IPS-NIHi11 (cell line): Measurements from ENCODE around the gene ATP2B2.
"Not testable (repeated sequence)": the region's sequence is repeated elsewhere in the genome, so short reads cannot be mapped to it uniquely, and the experiment has no call there.

Experiments used
- DNase-seq: peaks from one replicate; pipeline ENCODE4 v3.0.0; 2012; ENCODE audit warnings: mixed read lengths, low spot score

ATP2B2 gene

DNA sequence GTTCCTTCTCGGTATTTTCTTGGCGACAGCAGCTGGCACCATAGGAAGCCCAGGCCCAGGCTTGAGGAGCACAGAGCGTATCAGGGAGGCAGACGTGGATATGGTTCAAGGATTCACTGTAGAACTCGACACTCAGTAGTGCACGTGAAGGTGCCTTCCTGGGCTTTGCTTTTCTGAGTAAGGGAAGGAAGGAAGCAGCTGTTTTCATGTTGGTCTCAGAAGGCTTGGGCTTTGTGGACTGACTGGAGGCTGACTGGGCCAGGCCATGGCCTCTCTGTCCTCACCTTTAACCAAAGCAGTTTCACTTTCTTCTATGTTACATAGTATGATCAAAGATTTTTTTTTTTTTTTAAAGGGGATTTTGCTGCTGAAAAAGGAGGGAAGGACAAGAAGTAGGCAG is 205.7 kb downstream of the ATP2B2 start:
- DNase-seq: no peak

- DNase-seq: no peak
Measured at GRCh38 chr3:10299175-10299574, 206.2 kb downstream of the ATP2B2 start.

- DNase-seq: not testable (repeated sequence)
Measured at GRCh38 chr3:10298064-10298463, 207.3 kb downstream of the ATP2B2 start.

DNA sequence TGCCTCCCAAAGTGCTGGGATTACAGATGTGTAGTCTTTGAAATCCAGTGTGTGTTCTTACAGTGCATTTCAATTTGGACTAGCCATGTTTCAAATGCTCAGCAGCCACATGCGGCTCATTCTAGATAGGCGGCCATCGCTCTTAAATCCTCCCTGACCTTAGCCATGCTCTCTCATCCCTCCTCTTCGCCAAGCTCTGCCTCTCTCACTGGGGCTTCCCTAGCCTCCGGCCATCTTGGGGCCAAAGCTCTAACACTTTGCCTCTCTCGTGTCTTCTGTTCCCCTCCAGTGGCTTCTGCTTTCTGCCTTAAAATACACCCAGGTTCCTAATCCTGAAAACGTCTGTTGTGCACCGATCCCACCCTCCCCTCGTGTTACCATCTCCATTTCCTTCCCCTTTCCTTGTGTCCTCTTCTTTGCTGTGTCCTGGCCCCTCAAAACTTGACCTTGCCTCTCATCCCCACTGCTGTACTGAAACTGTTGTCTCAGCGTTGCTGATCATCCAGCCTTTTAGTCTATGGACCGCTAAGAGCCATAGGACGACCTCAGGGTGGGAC is 211.3 kb downstream of the ATP2B2 start:
- no peak for DNase-seq

DNA sequence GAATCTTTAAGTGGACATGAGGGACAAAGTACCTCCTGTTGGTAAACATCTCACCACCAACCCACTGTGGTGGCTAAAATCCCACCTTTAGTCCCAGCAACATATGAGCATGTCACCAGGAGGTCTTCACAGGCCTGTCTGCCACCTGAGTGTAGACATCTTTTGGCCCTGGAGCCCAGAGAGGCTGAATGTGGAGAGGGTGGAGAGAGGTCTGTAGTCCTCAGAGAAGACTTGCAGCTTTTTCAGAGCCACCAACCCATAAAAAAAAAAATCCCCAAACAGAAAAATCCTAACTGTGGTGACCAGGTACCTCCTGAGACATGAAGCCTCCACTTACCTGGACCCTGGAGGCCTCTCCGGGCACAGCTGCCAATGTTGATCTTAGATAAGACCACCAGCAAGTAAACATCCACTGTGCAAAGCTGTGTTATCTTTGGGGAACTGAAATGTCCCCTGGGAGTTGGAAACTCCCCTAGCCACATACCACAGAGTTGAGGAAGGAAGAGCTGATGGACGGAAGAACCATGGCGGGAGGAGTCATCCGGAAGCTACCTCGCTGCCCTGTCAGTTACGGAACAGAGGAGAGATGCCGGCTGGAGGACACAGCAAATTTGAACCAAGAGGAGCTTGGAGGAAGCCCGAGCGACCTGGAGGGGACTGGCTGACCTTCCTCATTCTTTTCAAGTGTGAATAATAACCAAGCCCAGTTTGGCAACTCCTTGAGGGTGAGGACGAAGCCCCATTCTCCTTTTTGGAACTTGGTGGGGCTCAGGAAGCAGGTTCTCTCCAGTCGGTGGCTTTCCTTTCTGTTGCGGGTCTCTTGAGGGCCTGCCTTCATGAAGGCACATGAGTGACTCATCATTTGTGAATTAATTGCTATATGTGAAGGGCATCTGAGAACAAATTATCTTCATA is 212.6 kb downstream of the ATP2B2 start, which contains the start of gene GHRL:
Gene GHRL, minus strand, starts transcription at position 443 of the 915 bp plus-strand sequence. CDS start 2,767 bp downstream, outside the sequence.
- DNase-seq: no peak

GRCh38 chr3:10291641-10292040 is 213.7 kb downstream of the ATP2B2 start:
- DNase-seq: no peak

GRCh38 chr3:10290481-10291176 is 214.8 kb downstream of the ATP2B2 start:
- DNase-seq: no peak

GRCh38 chr3:10289787-10290355 is 215.5 kb downstream of the ATP2B2 start:
- no peak for DNase-seq

- DNase-seq: no peak
Measured at GRCh38 chr3:10289077-10289476, 216.3 kb downstream of the ATP2B2 start.

DNA sequence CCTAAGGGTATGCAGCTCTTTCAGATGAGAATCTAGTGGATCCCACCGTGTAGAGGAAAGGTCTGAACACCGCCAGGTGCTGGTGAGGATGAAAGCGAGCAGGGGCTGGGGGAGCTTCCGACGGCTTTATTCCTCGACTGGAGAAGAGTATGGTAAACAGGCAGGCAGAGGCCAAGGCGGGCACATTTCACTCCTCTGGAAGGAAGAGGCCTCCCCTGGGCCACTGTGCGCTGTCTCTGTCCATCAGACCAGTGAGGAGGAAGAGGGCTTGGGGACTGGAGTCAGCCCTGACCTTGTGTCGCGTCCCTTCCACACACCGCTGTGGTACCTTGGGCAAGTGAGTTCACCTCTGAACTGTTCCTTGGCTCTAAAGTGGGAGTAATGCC is 216.8 kb downstream of the ATP2B2 start:
- DNase-seq: no peak

DNA sequence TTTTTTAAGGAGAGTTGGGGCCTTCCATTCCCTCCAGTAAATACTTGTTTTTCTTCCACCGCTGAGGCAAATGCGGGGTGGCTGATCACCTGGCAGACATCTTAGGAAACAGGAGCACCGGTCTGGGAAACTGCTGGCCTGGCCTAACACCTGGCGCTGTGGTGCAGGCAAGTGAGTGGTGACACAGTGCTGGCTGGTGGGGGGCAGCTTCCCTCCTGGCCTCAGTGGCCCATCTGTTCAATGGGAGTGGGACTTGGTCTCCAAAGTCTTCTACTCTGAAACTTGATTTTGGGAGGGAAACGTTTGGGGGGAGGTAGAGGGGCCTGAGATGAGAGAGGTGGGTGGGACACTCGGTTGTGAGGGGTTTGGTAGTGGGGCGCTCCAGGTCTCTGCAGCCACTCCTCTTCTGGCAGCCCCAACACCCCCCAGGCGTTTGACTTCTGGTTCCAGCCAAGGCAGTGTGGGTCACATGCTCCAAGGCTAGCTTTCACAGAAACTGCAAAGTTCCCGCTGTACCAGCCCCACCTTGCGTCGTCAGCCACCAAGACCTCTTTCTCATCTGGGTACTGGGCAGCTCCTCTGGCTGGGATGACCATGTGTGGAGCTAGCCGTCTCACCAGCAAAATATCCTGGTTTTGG is 217.3 kb downstream of the ATP2B2 start:
- no peak for DNase-seq

- DNase-seq: peak; percentile 77
Measured at GRCh38 chr3:10286596-10287295, 218.6 kb downstream of the ATP2B2 start.

DNA sequence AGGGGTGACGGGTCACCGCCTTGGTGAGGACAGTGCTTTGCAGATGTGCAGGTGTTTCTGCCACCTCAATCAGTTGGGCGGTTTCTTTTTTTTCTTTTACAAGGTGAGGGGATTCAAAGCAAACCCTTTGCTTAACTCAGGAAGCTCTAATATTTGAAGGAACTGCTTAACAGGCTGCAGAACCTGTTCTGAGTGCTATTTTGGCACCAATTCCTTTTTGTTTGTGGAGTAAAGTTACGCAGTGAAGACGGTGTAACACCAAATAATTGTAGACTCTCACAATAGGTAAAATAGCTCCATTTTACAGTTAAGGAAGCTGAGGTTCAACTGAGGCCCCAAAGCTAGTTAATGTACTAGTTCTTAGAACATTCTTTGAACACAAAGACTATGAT is 219.3 kb downstream of the ATP2B2 start:
- DNase-seq: no peak

GRCh38 chr3:10285272-10286132 is 219.9 kb downstream of the ATP2B2 start:
- no peak for DNase-seq

DNA sequence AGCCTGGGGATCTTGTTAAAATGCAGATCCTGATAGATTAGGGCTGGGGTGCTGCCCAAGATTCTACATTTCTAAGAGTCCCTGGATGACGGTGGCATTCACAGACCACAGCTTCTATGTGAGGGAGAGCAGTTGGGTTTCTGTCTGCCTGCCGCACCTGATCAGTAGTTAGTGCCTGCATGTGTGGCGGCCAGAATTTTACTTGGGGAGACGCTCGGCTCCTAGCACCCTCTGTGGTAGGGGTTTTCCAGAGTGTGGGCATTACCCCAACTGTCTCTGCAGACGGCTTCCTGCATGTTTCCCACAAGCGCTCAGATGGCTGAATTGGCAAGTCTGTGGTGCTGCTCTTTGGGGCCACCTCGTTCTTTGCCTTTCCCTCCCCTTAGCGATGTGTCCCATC is 220.9 kb downstream of the ATP2B2 start:
- no peak for DNase-seq

DNA sequence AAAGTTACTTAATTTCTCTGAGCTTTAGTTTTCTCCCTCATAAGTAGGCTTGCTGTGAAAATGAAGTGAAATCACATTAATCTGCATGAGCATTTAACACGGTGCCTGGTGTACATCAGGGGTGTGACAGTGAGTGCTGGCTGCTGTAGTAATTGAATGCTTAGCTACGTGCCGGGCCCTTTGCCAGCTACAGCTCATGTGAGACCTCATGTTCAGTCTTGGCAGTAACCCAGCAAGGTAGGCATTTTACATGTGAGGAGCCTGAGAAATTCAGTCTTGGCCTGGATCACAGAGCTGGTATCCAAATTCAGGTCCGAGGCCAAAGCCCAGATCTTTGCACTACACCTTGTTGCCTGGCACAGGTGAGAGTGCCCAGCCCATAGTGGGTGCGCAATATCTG is 221.7 kb downstream of the ATP2B2 start:
- no peak for DNase-seq

DNA sequence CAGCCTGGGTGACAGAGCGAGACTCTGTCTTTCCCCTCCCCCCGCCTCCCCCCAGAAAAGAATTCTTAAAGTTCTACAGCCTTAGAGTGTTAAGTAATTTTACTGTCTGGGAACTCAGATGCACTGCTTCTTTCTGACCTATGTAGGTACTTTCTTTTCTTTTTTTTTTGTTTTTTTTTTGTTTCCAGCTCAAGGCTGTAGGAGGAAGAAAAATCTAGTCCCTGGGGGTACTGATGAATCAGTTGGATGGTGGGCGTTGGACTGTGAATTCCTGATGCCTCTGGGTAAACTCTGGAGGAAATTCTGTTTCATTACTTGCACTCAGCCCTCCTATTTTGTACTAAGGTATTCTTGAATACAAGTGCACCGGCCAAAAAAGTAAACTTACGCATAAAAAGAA is 223.4 kb downstream of the ATP2B2 start:
- no peak for DNase-seq

GRCh38 chr3:10280571-10280970 is 224.8 kb downstream of the ATP2B2 start:
- DNase-seq: no peak

DNA sequence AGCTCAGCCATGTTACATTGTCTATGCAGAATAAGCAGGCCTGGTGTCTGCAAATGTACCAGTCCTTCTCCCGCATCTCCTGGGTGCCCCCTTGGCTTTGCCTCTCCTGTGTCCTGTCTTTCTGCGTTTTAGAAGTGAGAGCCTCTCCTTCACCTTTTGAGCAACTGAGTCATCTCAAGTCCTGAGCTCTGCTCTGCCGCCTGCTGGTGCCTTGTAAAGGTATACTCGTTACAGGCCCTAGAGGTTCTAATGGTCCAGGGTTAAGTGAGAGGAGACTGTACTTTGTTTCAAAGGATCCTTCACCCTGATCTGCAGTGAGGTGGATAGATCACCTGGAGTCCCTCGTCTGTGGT is 225.2 kb downstream of the ATP2B2 start:
- DNase-seq: no peak

- DNase-seq: no peak
Measured at GRCh38 chr3:10279384-10280176, 225.8 kb downstream of the ATP2B2 start.
